ENCODE measurements around the gene G6PC1.

Gene G6PC1

DNA sequence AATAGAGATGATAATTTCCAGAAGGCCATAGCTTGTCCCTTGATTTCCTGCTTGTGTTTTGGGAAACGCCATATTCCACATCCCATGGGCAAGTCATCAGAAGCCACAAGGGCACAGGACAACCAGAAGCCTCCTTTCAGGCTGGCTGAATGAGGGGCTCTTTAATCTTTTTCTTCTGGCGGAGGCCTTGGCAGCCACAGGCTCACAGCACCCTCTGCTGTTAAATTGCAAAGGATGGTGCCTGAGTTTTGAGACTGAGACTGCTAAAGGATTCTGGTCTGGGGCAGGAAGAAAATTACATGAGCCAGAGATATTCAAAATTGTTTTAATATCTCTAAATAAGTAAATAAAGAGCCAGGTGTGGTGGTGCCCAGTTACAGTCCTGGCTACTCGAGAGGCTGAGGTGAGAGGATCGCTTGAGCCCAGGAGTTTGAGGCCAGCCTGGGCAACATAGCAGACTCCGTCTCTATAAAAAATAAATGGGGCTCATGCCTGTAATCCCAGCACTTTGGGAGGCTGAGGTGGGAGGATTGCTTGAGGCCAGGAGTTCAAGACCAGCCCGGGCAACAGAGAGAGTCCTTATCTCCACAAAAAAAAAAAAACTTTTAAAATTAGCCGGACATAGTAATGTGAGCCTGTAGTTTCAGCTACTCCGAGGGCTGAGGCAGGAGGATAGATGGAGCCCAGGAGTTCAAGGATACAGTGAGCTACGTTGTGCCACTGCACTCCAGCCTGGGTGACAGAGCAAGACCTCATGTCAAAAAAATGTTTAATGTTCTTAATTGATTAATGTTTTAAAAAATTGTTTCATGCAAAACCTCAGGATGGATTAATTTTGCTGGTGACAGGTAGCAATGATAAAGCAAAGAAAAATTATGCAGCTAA, 37.4 kb downstream of the G6PC1 start:
- DNase-seq (ENCODE audit: low read depth, low spot score), result no peak

DNA sequence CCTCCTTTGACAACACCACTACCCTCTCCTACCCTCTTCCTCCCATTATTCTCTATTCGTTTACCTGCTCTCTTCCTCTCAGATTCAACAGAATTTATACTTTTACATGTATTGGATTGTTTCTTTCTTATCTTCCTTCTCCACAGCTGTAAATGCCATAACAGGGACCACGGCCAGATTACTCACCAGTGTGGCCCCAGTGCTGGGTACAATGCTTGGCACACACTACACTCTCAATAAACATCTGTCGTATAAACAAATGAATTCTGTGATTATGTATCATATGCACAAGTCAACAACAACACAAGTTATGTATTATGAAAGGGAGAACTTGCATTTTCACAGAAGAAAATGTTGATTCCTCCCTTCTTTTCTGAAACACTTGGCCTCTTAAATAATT, 43.6 kb downstream of the G6PC1 start:
- no peak for DNase-seq (ENCODE audit: low read depth, low spot score)

DNA sequence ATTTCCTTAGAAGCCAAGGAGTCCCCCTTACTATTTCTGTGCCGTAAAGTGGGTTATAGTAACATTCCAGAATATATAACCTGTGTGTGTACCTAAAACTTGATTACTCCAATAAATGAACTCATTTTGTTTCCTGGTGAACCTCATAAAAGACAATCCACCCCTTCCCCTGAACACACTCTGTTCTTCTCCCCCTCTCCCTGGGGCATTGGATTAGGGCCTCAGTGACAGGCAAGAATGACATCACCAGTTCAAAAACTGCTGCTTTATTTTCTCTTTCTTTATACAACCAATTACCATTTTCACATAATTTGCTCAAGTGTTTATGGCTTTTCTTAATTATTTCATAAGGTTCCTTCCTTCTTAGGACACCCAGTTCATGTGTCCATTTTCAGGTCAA, 46.2 kb downstream of the G6PC1 start:
- no peak for DNase-seq (ENCODE audit: low read depth, low spot score)

DNA sequence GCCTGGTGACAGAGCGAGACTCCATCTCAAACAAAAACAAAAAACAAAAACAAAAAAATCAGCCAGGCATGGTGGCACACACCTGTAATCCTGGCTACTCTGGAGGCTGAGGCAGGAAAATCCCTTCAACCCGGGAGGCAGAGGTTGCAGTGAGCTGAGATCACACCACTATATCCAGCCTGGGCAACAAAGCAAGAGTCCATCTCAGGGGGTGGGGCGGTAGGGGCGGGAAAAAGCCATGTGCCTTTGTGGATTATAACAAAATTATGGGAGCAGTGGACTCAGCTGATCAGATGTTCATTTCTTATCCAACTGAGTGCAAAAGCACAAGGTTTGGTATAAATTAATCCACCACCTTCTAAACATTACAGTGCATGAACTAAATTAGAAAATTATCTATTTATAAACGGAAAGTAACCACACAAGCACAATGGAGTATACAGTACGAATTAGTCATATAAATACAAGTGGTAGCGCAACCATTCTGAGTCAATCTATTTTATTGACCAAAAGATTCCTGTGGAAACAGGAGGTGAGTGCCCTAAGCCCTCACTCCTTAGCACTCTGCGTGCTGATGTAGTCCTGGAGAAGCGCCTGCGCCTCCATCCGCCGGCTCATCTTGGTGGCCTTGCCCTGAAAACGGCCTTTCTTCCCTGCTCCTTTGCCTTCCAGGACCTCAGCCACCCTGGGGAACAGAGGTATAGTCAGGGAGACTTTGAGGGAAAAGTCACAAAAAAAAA, 49.6 kb downstream of the G6PC1 start:
- no peak for DNase-seq (ENCODE audit: low read depth, low spot score)

Data from smooth muscle cell of the brain vasculature (primary cell).